SU-DHL-6 (cell line): ENCODE results near the gene ARV1.

Source experiments
- H2AFZ ChIP-seq: fragments of 200-600 bp; sonication (generic); 2 replicates; pipeline ENCODE4 v1.6.1; 2014; ENCODE audit warnings: low read depth, mild to moderate bottlenecking, moderate library complexity, mixed read lengths, antibody characterized with exemption, low read length; ENCODE audit not compliant: severe bottlenecking
- H3F3A ChIP-seq: fragments of 200-600 bp; shearing (Covaris generic); 2 replicates; pipeline ENCODE4 v1.6.0; 2016; ENCODE audit warnings: antibody characterized with exemption, mild to moderate bottlenecking; ENCODE audit not compliant: insufficient read depth
- H3K27ac ChIP-seq: fragments of 200-600 bp; sonication (generic); 2 replicates; pipeline ENCODE4 v1.5.1; 2016; ENCODE audit warnings: low read depth, mild to moderate bottlenecking, low read length, moderate library complexity, mixed read lengths
- H3K27me3 ChIP-seq: fragments of 200-600 bp; sonication (generic), shearing (Covaris generic); 2 replicates; pipeline ENCODE4 v1.6.0; 2014; ENCODE audit warnings: mild to moderate bottlenecking, low read length
- H3K36me3 ChIP-seq: fragments of 200-600 bp; sonication (generic); 2 replicates; pipeline ENCODE4 v1.6.1; 2014; ENCODE audit warnings: mild to moderate bottlenecking, low read length, mixed read lengths
- H3K4me2 ChIP-seq: fragments of 300-600, 200-600 bp; shearing (Covaris generic), sonication (generic); 2 replicates; pipeline ENCODE4 v1.6.0; 2014; ENCODE audit warnings: low read length, low read depth, mild to moderate bottlenecking; ENCODE audit not compliant: poor library complexity, severe bottlenecking
- H3K4me3 ChIP-seq: fragments of 200-600 bp; sonication (generic); 2 replicates; pipeline ENCODE4 v1.5.1; 2014; ENCODE audit warnings: antibody characterized with exemption, low read length, mild to moderate bottlenecking, mixed read lengths; ENCODE audit not compliant: insufficient read depth, poor library complexity, severe bottlenecking
- H3K79me2 ChIP-seq: fragments of 200-600 bp; sonication (generic); 2 replicates; pipeline ENCODE4 v1.6.1; 2014; ENCODE audit warnings: mild to moderate bottlenecking, low read length, moderate library complexity; ENCODE audit not compliant: insufficient read depth
- H3K9ac ChIP-seq: fragments of 200-600 bp; sonication (generic); 2 replicates; pipeline ENCODE4 v1.7.0; 2014; ENCODE audit warnings: mild to moderate bottlenecking, low read length
- H3K9me2 ChIP-seq: fragments of 200-600 bp; sonication (generic); replicated peaks from 2 replicates; pipeline ENCODE4 v1.6.1; 2014; ENCODE audit warnings: low read length; ENCODE audit not compliant: insufficient read depth
- H3K9me3 ChIP-seq: fragments of 200-600 bp; sonication (generic); 2 replicates; pipeline ENCODE4 v1.6.1; 2014; ENCODE audit warnings: low read length, mixed read lengths; ENCODE audit not compliant: insufficient read depth
- H4K20me1 ChIP-seq: fragments of 200-600 bp; sonication (generic); 2 replicates; pipeline ENCODE4 v1.6.1; 2014; ENCODE audit warnings: low read depth, mild to moderate bottlenecking, antibody characterized with exemption, low read length, moderate library complexity, mixed read lengths
- EZH2phosphoT487 ChIP-seq: fragments of 200-600 bp; sonication (generic), shearing (Covaris generic); conservative IDR thresholded peaks from 2 replicates; pipeline ENCODE4 v1.6.1; 2018; ENCODE audit warnings: mild to moderate bottlenecking, antibody characterized with exemption, low read length, moderate library complexity, mixed read lengths
- TF ChIP-seq, protein P1 (sequence below): fragments of 200-600 bp; sonication (generic); IDR thresholded peaks from one replicate; pipeline ENCODE4 v1.5.1; 2017; ENCODE audit warnings: antibody characterized with exemption, mild to moderate bottlenecking, low read length, moderate library complexity; ENCODE audit not compliant: insufficient read depth, poor library complexity, severe bottlenecking

ARV1 gene

DNA sequence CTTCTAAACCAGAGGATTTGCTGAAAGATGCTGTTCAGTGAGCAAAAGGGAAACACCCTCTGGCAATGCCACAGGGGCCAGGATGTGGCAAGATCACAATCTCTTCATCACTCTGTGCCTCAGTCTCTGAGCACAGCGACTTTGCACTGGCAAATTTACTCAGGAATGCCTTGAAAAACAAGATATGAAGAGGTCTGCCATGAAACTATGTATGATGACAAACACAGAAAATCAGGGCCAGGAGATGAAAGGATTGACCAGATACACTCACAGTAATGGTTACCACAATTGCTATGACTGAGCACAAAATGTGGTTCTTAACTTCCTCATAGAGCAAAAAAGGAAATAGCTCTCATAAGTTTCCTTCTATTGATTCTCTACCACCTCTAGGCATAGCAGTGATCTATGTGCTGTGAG is 6.0 kb upstream of the ARV1 start:
- no peak overlapping the region for H3K4me3 ChIP-seq

DNA sequence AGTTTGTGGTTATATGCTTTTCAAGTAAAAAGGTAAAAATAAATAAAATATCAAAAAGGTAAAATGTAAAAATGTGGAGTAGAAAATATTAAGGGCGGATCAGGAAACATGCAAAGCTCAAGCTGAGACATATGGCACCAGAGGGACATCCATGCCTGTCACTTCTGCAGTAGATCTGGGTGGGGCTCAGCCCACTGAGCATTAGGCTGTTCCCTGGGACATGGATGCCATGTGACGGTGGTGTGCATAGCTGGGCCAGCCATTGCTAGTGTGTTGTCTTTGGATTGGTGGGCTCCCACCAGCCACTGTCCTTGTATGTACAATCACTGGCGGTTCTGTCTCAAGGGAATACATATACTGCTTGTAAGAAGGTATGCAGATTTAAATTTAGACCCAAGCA is 3.3 kb upstream of the ARV1 start:
- no peaks in the 10 kb centered on the region for H3K9me3 ChIP-seq
- 0 out of 2 replicates have a peak, but pooled peaks cover 5% of the 10 kb centered on the region for H3F3A ChIP-seq
- H3K36me3 ChIP-seq: no peaks in the 10 kb centered on the region
- no peak overlapping the region for H3K4me2 ChIP-seq
- peaks cover 88% of the 10 kb centered on the region for H3K79me2 ChIP-seq
- no peak overlapping the region for H2AFZ ChIP-seq
- no peaks in the 10 kb centered on the region for H3K9me2 ChIP-seq
- no peaks in the 10 kb centered on the region for H3K27me3 ChIP-seq
- no peak for TF ChIP-seq EZH2phosphoT487
- TF ChIP-seq, protein P1, sequence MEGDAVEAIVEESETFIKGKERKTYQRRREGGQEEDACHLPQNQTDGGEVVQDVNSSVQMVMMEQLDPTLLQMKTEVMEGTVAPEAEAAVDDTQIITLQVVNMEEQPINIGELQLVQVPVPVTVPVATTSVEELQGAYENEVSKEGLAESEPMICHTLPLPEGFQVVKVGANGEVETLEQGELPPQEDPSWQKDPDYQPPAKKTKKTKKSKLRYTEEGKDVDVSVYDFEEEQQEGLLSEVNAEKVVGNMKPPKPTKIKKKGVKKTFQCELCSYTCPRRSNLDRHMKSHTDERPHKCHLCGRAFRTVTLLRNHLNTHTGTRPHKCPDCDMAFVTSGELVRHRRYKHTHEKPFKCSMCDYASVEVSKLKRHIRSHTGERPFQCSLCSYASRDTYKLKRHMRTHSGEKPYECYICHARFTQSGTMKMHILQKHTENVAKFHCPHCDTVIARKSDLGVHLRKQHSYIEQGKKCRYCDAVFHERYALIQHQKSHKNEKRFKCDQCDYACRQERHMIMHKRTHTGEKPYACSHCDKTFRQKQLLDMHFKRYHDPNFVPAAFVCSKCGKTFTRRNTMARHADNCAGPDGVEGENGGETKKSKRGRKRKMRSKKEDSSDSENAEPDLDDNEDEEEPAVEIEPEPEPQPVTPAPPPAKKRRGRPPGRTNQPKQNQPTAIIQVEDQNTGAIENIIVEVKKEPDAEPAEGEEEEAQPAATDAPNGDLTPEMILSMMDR: no peak
- peaks cover 2% of the 10 kb centered on the region; the same call in 1 of the 2 replicates for H4K20me1 ChIP-seq
- H3K9ac ChIP-seq: no peak overlapping the region
- no peak overlapping the region for H3K27ac ChIP-seq
- no peak overlapping the region for H3K4me3 ChIP-seq

More for the DNA sequence above, 6.0 kb upstream of the ARV1 start:
- Histone ChIP-seq H3K9ac (no peak overlapping the region), H4K20me1 (peaks cover 2% of the 10 kb centered on the region; the same call in 1 of the 2 replicates), H2AFZ (no peak overlapping the region), H3F3A (0 out of 2 replicates have a peak, but pooled peaks cover 5% of the 10 kb centered on the region), H3K79me2 (peaks cover 89% of the 10 kb centered on the region), H3K27ac (peak overlapping the region; percentile 43), H3K9me2 (no peaks in the 10 kb centered on the region), H3K4me2 (peak overlapping the region; percentile 5), H3K9me3 (no peaks in the 10 kb centered on the region), H3K27me3 (no peaks in the 10 kb centered on the region), H3K36me3 (no peaks in the 10 kb centered on the region)
- TF ChIP-seq, protein P1: no peak
- no peak for TF ChIP-seq EZH2phosphoT487

DNA sequence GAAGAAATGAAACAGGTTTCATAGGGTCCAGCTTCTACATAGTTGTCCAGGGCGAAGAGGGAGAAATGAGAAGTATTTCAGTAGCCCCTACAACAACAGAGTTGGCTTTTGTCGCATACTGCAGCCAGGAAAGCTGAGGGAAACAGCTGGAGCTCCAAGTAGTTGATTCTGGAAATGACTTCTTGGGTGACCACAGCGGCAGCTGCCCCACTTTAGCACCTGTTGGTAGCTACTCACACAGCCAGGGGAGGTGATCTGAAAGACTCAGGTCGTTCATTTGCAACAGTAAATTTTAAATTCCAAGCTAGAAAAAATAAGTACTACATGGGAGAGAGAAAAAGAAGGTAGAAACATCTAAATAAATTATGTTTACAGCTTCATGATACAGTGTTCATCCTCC is 2.5 kb upstream of the ARV1 start:
- no peaks in the 10 kb centered on the region for H3K9me2 ChIP-seq
- H2AFZ ChIP-seq: no peak overlapping the region
- H3K36me3 ChIP-seq: no peaks in the 10 kb centered on the region
- no peaks in the 10 kb centered on the region for H3K9me3 ChIP-seq
- no peaks in the 10 kb centered on the region for H3K27me3 ChIP-seq
- H3K4me3 ChIP-seq: no peak overlapping the region
- TF ChIP-seq, protein P1: no peak
- no peak for TF ChIP-seq EZH2phosphoT487
- H3K27ac ChIP-seq: no peak overlapping the region; the same call in 1 of the 2 replicates
- H3F3A ChIP-seq: 0 out of 2 replicates have a peak, but pooled peaks cover 5% of the 10 kb centered on the region
- peaks cover 2% of the 10 kb centered on the region; the same call in 1 of the 2 replicates for H4K20me1 ChIP-seq
- H3K9ac ChIP-seq: no peak overlapping the region
- peak overlapping the region; percentile 90 for H3K4me2 ChIP-seq
- H3K79me2 ChIP-seq: peaks cover 90% of the 10 kb centered on the region
